H9 (cell line): ENCODE results near the gene EFNA5. TPM values are rescaled to one million over a fixed set of nuclear protein-coding genes. Genes with fewer than 3 reads are reported as not detected.

Experiments
- DNase-seq: peaks from one replicate; pipeline ENCODE4 v3.0.0-alpha.2; 2017
- H2AFZ ChIP-seq: one replicate; pipeline ENCODE4 v1.6.1; 2013; ENCODE audit warnings: mild to moderate bottlenecking, low read length, control low read depth, moderate library complexity
- H2AK5ac ChIP-seq: 2 replicates; pipeline ENCODE4 v1.6.1; 2013; ENCODE audit warnings: low read length, control low read depth, mixed read lengths; ENCODE audit not compliant: insufficient read length
- H2BK120ac ChIP-seq: one replicate; pipeline ENCODE4 v1.6.1; 2013; ENCODE audit warnings: low read depth, mild to moderate bottlenecking, low read length, control low read depth, inconsistent platforms; ENCODE audit not compliant: poor library complexity, severe bottlenecking
- H2BK12ac ChIP-seq: 2 replicates; pipeline ENCODE4 v1.6.1; 2013; ENCODE audit warnings: low read length, control low read depth, mixed read lengths, low read depth; ENCODE audit not compliant: insufficient read length
- H2BK15ac ChIP-seq: 2 replicates; pipeline ENCODE4 v1.6.1; 2013; ENCODE audit warnings: low read depth, low read length, control low read depth
- H2BK20ac ChIP-seq: one replicate; pipeline ENCODE4 v1.6.1; 2013; ENCODE audit warnings: low read depth, mild to moderate bottlenecking, low read length, control low read depth, inconsistent platforms; ENCODE audit not compliant: poor library complexity, severe bottlenecking
- H2BK5ac ChIP-seq: 2 replicates; pipeline ENCODE4 v1.6.1; 2013; ENCODE audit warnings: low read length, control low read depth, mixed read lengths; ENCODE audit not compliant: insufficient read length
- H3K14ac ChIP-seq: 2 replicates; pipeline ENCODE4 v1.6.1; 2013; ENCODE audit warnings: low read length, control low read depth; ENCODE audit not compliant: insufficient read depth
- H3K18ac ChIP-seq: 2 replicates; pipeline ENCODE4 v1.6.1; 2013; ENCODE audit warnings: low read depth, mild to moderate bottlenecking, mixed read lengths, low read length, control low read depth; ENCODE audit not compliant: insufficient read length
- H3K23ac ChIP-seq: 2 replicates; pipeline ENCODE4 v1.6.1; 2013; ENCODE audit warnings: low read length, control low read depth, mixed read lengths, low read depth; ENCODE audit not compliant: insufficient read length
- H3K23me2 ChIP-seq: 2 replicates; pipeline ENCODE4 v1.6.1; 2013; ENCODE audit warnings: low read depth, mild to moderate bottlenecking, mixed read lengths, low read length, control low read depth; ENCODE audit not compliant: insufficient read length, poor library complexity, severe bottlenecking
- H3K27ac ChIP-seq: 2 replicates; pipeline ENCODE4 v1.5.1; 2013; ENCODE audit warnings: low read length, control low read depth, mixed read lengths, low read depth; ENCODE audit not compliant: insufficient read length
- H3K27me3 ChIP-seq: 2 replicates; pipeline ENCODE4 v1.6.1; 2013; ENCODE audit warnings: low read length, control low read depth, inconsistent platforms; ENCODE audit not compliant: insufficient read depth
- H3K4ac ChIP-seq: 2 replicates; pipeline ENCODE4 v1.6.1; 2013; ENCODE audit warnings: low read depth, mild to moderate bottlenecking, control low read depth, inconsistent platforms, low read length, moderate library complexity
- H3K4me1 ChIP-seq: 2 replicates; pipeline ENCODE4 v1.6.1; 2013; ENCODE audit warnings: low read length, control low read depth, inconsistent platforms; ENCODE audit not compliant: insufficient read depth
- H3K4me2 ChIP-seq: 2 replicates; pipeline ENCODE4 v1.6.1; 2013; ENCODE audit warnings: low read length, control low read depth, mixed read lengths; ENCODE audit not compliant: insufficient read length, insufficient read depth
- H3K56ac ChIP-seq: 2 replicates; pipeline ENCODE4 v1.6.1; 2013; ENCODE audit warnings: low read depth, mild to moderate bottlenecking, mixed read lengths, low read length, control low read depth; ENCODE audit not compliant: insufficient read length
- H3K79me1 ChIP-seq: 2 replicates; pipeline ENCODE4 v1.6.1; 2013; ENCODE audit warnings: low read depth, mild to moderate bottlenecking, moderate library complexity, low read length, control low read depth, inconsistent platforms; ENCODE audit not compliant: insufficient read depth, poor library complexity, severe bottlenecking
- H3K79me2 ChIP-seq: 2 replicates; pipeline ENCODE4 v1.6.1; 2013; ENCODE audit warnings: low read length, control low read depth, inconsistent platforms; ENCODE audit not compliant: insufficient read depth
- H3K9ac ChIP-seq: 2 replicates; pipeline ENCODE4 v1.6.1; 2013; ENCODE audit warnings: low read length, control low read depth, mixed read lengths; ENCODE audit not compliant: insufficient read length; ENCODE audit errors: extremely low read depth
- H3K9me3 ChIP-seq: one replicate; pipeline ENCODE4 v1.6.1; 2013; ENCODE audit warnings: low read depth, low read length, inconsistent platforms; ENCODE audit not compliant: control insufficient read depth
- H3T11ph ChIP-seq: one replicate; pipeline ENCODE4 v1.6.1; 2013; ENCODE audit warnings: mild to moderate bottlenecking, low read length, control low read depth, inconsistent platforms
- H4K20me1 ChIP-seq: one replicate; pipeline ENCODE4 v1.6.1; 2013; ENCODE audit not compliant: control insufficient read depth, insufficient read length, insufficient read depth
- H4K5ac ChIP-seq: 2 replicates; pipeline ENCODE4 v1.6.1; 2013; ENCODE audit warnings: low read depth, mild to moderate bottlenecking, mixed read lengths, low read length, control low read depth; ENCODE audit not compliant: insufficient read length
- H4K8ac ChIP-seq: replicated peaks from 2 replicates; pipeline ENCODE4 v1.6.1; 2013; ENCODE audit warnings: low read length, control low read depth, mixed read lengths, low read depth; ENCODE audit not compliant: insufficient read length
- H4K91ac ChIP-seq: 2 replicates; pipeline ENCODE4 v1.6.1; 2013; ENCODE audit warnings: low read depth, mild to moderate bottlenecking, moderate library complexity, mixed read lengths, low read length, control low read depth; ENCODE audit not compliant: insufficient read length
- H3K27ac Mint-ChIP-seq, 3 experiments: 2 replicates in 2 of 3; 3 replicates in 1 of 3; pipeline ENCODE4 v1.8.0; 2020 to 2021; ENCODE audit warnings: mixed read lengths in 3 of 3, mild to moderate bottlenecking in 1 of 3, moderate library complexity in 1 of 3
- H3K27me3 Mint-ChIP-seq: 2 replicates; pipeline ENCODE4 v1.8.0; 2021; ENCODE audit warnings: low read depth, mild to moderate bottlenecking, moderate library complexity, mixed read lengths
- H3K36me3 Mint-ChIP-seq, 3 experiments: 2 replicates in 2 of 3; 3 replicates in 1 of 3; pipeline ENCODE4 v1.8.0; 2020 to 2021; ENCODE audit warnings: low read depth in 3 of 3, mixed read lengths in 3 of 3; ENCODE audit not compliant: insufficient read depth in 1 of 3
- H3K4me1 Mint-ChIP-seq, 2 experiments: 2 replicates each; pipeline ENCODE4 v1.8.0; 2020; ENCODE audit warnings: mixed read lengths in 2 of 2
- H3K4me3 Mint-ChIP-seq, 2 experiments: 2 replicates in 1 of 2; 3 replicates in 1 of 2; pipeline ENCODE4 v1.8.0; 2020 to 2021; ENCODE audit warnings: mild to moderate bottlenecking in 2 of 2, mixed read lengths in 2 of 2, moderate library complexity in 1 of 2
- H3K9me3 Mint-ChIP-seq, 2 experiments: 2 replicates in 1 of 2; 3 replicates in 1 of 2; pipeline ENCODE4 v1.8.0; 2020; ENCODE audit warnings: mild to moderate bottlenecking in 2 of 2, mixed read lengths in 2 of 2, moderate library complexity in 1 of 2
- CTCF ChIP-seq: fragments of 200-600 bp; sonication (generic); conservative IDR thresholded peaks from 3 replicates; pipeline ENCODE4 v1.8.0; 2021; ENCODE audit warnings: antibody characterized with exemption, mild to moderate bottlenecking
- WGBS: extraction: QIAGEN DNeasy Blood & Tissue Kit; methylation state at CpG from one replicate; pipeline ENCODE4 v1.1.7; 2013; ENCODE audit warnings: missing lambda C conversion rate, low lambda C conversion rate, mixed read lengths; ENCODE audit not compliant: insufficient read length; ENCODE audit errors: extremely low coverage; 5-methylcytosine and 5-hydroxymethylcytosine counted together
- total RNA-seq: library from RNA; stranded (reverse); gene quantifications from 2 replicates; pipeline ENCODE4 v1.2.1, GENCODE V29; 2021

The EFNA5 gene
- total RNA-seq, 1 experiment from 2014 or later = 20.4 TPM

DNA sequence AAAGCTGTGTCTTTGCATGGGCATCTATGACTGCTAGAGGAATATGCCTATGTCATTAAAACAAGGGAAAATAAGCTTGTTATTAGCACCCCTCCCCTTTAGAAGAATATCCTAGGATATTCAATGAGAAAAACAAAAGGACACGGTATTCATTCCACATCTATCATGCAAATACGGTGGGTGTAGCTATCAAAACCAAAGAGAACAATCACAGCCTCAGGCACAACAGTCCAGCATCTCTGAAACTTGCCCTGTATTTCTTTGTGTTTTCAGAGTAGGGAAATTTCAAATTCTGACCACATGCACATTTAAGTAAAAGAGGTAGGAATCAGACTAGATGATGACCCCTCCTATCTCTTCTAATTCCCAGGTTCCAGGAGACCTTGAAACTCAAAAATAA, 209.9 kb downstream of the EFNA5 start:
- H3K79me1 ChIP-seq = no peaks in the 10 kb centered on the region
- H3K27ac ChIP-seq = no peak overlapping the region
- no peaks in the 10 kb centered on the region for H3K79me2 ChIP-seq
- H4K20me1 ChIP-seq = peaks cover 2% of the 10 kb centered on the region
- peaks cover 76 to 82% of the 10 kb centered on the region in 2 experiments for H3K4me1 Mint-ChIP-seq
- no peak overlapping the region for H3K14ac ChIP-seq
- no peak overlapping the region for H3K9ac ChIP-seq
- no peak overlapping the region for H3K27ac Mint-ChIP-seq
- H4K5ac ChIP-seq = no peak overlapping the region
- WGBS = no CpG with 5 or more reads among the region's 2 CpGs
- no peak overlapping the region for H3K4ac ChIP-seq
- no peaks in the 10 kb centered on the region for H3K23me2 ChIP-seq
- H3K9me3 Mint-ChIP-seq = no peaks in the 10 kb centered on the region
- peaks cover 19% of the 10 kb centered on the region; the same call in 1 of the 2 replicates for H3K4me1 ChIP-seq
- H3K18ac ChIP-seq = no peak overlapping the region
- H2AK5ac ChIP-seq = no peak overlapping the region
- no peak overlapping the region for H2BK5ac ChIP-seq
- H2BK12ac ChIP-seq = no peak overlapping the region
- no peak overlapping the region for H3T11ph ChIP-seq
- H4K91ac ChIP-seq = no peak overlapping the region
- H2AFZ ChIP-seq = no peak overlapping the region
- H2BK15ac ChIP-seq = no peak overlapping the region
- no peak for DNase-seq
- TF ChIP-seq CTCF = no peak
- H4K8ac ChIP-seq = no peak overlapping the region
- H3K23ac ChIP-seq = no peak overlapping the region
- peaks cover 0 to 4% (median 0%) of the 10 kb centered on the region in 3 experiments; a peak in 1 of 7 replicates for H3K36me3 Mint-ChIP-seq
- H2BK20ac ChIP-seq = no peak overlapping the region
- no peak overlapping the region for H3K4me3 Mint-ChIP-seq
- no peak overlapping the region for H2BK120ac ChIP-seq
- no peaks in the 10 kb centered on the region for H3K27me3 Mint-ChIP-seq
- no peaks in the 10 kb centered on the region for H3K27me3 ChIP-seq
- H3K9me3 ChIP-seq = no peaks in the 10 kb centered on the region
- no peak overlapping the region for H3K56ac ChIP-seq
- H3K4me2 ChIP-seq = no peak overlapping the region
